ENCODE data around the gene KHK. TPM values are rescaled to one million over a fixed set of nuclear protein-coding genes. Genes with fewer than 3 reads are reported as not detected.

Gene KHK
- total RNA-seq, 1 donor from 2014 or later, result 2.4 TPM

DNA sequence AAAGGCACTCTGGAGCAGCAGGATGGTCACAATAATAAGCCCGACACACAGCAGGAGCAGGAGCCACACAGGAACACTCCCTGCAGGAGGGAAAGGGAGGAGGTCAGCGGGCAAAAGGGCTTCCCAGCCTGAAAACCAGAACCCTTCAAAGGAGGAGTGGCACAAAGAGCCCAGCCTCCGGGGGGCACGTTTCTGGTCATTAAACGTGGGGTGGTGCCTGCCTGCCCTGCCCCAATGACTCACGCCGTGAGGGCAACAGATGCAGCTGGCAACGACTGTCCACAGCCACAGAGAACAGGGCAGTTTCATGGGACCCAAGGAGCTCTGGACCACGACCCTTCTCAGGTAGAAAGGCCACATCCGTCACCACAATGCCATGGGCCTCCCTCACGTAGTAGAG, 44.9 kb downstream of the KHK start:
- no peak overlapping the region for H3K4me3 Mint-ChIP-seq (ENCODE audit: unreplicated experiment)
- H3K4me1 Mint-ChIP-seq (ENCODE audit: unreplicated experiment), result peaks cover 14% of the 10 kb centered on the region
- TF ChIP-seq, protein P1, sequence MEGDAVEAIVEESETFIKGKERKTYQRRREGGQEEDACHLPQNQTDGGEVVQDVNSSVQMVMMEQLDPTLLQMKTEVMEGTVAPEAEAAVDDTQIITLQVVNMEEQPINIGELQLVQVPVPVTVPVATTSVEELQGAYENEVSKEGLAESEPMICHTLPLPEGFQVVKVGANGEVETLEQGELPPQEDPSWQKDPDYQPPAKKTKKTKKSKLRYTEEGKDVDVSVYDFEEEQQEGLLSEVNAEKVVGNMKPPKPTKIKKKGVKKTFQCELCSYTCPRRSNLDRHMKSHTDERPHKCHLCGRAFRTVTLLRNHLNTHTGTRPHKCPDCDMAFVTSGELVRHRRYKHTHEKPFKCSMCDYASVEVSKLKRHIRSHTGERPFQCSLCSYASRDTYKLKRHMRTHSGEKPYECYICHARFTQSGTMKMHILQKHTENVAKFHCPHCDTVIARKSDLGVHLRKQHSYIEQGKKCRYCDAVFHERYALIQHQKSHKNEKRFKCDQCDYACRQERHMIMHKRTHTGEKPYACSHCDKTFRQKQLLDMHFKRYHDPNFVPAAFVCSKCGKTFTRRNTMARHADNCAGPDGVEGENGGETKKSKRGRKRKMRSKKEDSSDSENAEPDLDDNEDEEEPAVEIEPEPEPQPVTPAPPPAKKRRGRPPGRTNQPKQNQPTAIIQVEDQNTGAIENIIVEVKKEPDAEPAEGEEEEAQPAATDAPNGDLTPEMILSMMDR (IDR thresholded peaks at IDR 0.05), result no peak
- H3K36me3 Mint-ChIP-seq (ENCODE audit: unreplicated experiment), result peaks cover 25% of the 10 kb centered on the region
- no peaks in the 10 kb centered on the region for H3K27me3 Mint-ChIP-seq (ENCODE audit: unreplicated experiment)
- H3K27ac Mint-ChIP-seq (ENCODE audit: unreplicated experiment), result no peak overlapping the region
- DNase-seq (ENCODE audit: extremely low spot score, unreplicated experiment), result no peak
- no peaks in the 10 kb centered on the region for H3K9me3 Mint-ChIP-seq (ENCODE audit: unreplicated experiment)

DNA sequence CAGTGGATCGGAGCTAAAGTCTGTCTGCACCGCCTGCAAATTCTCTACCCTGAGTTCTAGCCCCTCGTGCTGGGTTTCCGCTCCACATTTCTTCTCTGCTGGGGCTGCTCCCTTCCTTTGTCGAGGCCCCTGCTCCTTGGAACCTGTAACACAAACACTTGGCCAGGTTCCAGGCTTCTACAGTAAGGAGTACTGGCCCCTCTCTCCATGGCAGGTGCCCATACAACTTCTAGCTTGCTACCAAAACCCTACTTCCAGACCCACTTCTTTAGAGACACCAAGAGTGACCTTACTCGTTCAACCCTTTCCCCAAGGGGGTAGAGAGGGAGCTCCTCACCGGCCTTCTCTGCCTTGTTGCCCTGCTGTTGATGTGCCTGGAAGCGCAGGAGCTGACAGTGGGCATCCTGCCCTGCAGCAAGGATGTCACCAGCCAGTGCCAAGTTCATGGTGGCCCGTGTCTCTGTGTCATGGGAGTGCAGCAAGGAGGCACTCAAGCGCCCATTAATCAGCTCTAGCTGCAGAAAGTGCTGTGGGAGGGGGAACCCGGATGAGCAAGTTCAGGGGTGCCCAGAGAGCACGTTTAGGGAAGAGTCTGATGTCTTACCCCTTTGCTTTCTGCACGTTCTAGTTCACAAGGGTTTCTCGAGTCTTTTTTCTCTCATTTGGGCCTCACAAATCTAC, 46.8 kb downstream of the KHK start:
- Mint-ChIP-seq H3K27ac (ENCODE audit: unreplicated experiment) (no peak overlapping the region), H3K4me1 (ENCODE audit: unreplicated experiment) (peaks cover 14% of the 10 kb centered on the region), H3K9me3 (ENCODE audit: unreplicated experiment) (no peaks in the 10 kb centered on the region), H3K4me3 (ENCODE audit: unreplicated experiment) (peak overlapping the region; percentile 94), H3K27me3 (ENCODE audit: unreplicated experiment) (peaks cover 5% of the 10 kb centered on the region), H3K36me3 (ENCODE audit: unreplicated experiment) (peaks cover 25% of the 10 kb centered on the region)
- no peak for DNase-seq (ENCODE audit: extremely low spot score, unreplicated experiment)
- TF ChIP-seq, protein P1 (IDR thresholded peaks at IDR 0.05), result no peak

DNA sequence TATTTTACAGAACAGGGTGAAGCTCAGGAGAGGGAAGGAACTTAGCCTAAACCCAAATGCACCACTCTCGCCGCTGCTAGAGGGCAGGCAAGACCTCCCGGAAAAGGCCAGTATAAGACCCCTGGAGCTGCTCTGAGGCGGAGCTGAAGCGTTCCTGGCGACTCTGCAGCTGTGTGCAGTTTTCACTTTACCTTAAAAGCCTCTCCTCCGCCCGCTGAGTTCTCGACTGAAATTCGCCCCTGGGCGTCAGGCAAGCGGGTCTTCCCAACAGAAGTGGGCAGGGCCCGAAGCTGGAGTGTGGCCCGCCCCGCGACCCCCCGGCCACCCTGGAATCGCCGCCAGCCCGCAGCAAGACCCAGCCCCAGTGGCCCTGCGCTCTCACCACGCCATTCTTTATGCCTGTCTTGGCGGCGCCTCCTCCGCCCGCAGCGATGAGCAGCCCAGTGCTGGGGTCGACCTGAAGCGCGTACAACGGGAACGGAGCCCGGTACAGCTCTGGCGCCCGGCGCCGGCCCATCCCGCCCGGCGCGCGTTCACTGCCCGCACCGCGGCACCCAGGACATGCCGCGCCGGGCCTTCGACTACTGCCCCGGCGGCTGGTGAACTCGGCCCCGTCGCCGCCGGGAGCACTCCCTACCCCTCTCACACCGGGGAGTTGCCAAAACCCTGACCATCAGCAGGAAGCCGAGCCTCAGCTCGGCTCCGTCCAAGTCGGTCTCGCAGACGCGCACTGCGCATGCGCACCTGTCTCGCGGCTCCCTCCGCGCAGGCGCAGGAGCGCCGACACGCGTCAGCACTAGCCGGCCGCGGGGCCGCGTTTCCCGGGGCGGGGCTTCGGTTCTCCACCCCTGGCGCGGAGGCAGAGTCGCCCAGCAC, 47.6 kb downstream of the KHK start, which contains the start of gene PREB:
TSS of gene PREB (minus strand) at position 732 of the 876 bp plus-strand sequence. CDS start at position 517, 215 bp downstream.
- peak; percentile 100 for DNase-seq (ENCODE audit: extremely low spot score, unreplicated experiment)
- Mint-ChIP-seq H3K27ac (ENCODE audit: unreplicated experiment) (peak within 1 kb of the TSS; percentile 90), H3K4me3 (ENCODE audit: unreplicated experiment) (peak within 1 kb of the TSS; percentile 94), H3K36me3 (ENCODE audit: unreplicated experiment) (peaks cover 21% of the 10 kb centered on the region), H3K4me1 (ENCODE audit: unreplicated experiment) (peaks cover 14% of the 10 kb centered on the region), H3K9me3 (ENCODE audit: unreplicated experiment) (no peaks in the 10 kb centered on the region), H3K27me3 (ENCODE audit: unreplicated experiment) (peaks cover 8% of the 10 kb centered on the region)
- TF ChIP-seq, protein P1 (IDR thresholded peaks at IDR 0.05), result peak; percentile 37

DNA sequence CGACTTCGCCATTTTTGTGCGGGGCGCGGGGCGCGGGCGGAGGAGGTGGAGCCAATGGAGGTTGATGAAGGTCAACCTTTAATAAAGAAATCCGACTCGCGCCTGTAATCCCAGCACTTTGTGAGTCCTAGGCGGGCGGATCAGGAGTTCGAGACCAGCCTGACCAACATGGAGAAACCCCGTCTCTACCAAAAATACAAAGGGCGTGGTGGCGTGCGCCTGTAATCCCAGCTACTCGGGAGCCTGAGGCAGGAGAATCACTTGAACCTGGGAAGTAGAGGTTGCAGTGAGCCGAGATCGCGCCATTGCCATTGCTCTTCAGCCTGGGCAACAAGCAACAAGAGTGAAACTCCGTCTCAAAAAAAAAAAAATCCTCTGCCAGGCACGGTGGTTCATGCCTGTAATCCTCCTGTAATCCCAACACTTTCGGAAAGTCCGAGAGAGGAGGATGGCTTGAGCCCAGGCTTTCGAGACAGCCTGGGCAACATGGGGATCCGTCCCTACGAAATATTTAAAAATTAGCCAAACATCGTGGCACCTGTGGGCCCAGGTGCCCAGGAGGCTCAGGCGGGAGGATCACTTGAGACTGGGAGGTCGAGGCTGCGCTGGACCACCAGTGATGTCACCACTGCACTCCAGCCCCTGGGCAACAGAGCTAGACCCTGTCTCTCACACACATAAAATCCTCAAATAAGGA, 48.4 kb downstream of the KHK start:
- Mint-ChIP-seq H3K27me3 (ENCODE audit: unreplicated experiment) (peaks cover 15% of the 10 kb centered on the region), H3K36me3 (ENCODE audit: unreplicated experiment) (peaks cover 14% of the 10 kb centered on the region), H3K4me3 (ENCODE audit: unreplicated experiment) (peak overlapping the region; percentile 94), H3K4me1 (ENCODE audit: unreplicated experiment) (peaks cover 14% of the 10 kb centered on the region), H3K9me3 (ENCODE audit: unreplicated experiment) (no peaks in the 10 kb centered on the region), H3K27ac (ENCODE audit: unreplicated experiment) (peak overlapping the region; percentile 90)
- DNase-seq (ENCODE audit: extremely low spot score, unreplicated experiment), result no peak
- TF ChIP-seq, protein P1 (IDR thresholded peaks at IDR 0.05), result no peak

Data from osteocyte (in vitro differentiated cells).